NCI-H128 (cell line): ENCODE data around the gene TTLL3.

ENCODE experiments used
- DNase-seq: peaks from one replicate; lab custom pipeline; 2025; ENCODE audit not compliant: unreplicated experiment; lab: John Stamatoyannopoulos, UW

The TTLL3 gene

GRCh38 chr3:9781551-9781950 is 28.5 kb upstream of the TTLL3 start:
- DNase-seq = no peak

GRCh38 chr3:9781978-9782603 is 28.0 kb upstream of the TTLL3 start:
- no peak for DNase-seq

- DNase-seq = no peak
These were observed 27.3 kb upstream of the TTLL3 start for GRCh38 chr3:9782770-9783169.

GRCh38 chr3:9783954-9784353 is 26.1 kb upstream of the TTLL3 start:
- DNase-seq = no peak

GRCh38 chr3:9784965-9785364 is 25.1 kb upstream of the TTLL3 start:
- DNase-seq = no peak

GRCh38 chr3:9785602-9786001 is 24.5 kb upstream of the TTLL3 start:
- no peak for DNase-seq

GRCh38 chr3:9786209-9786739 is 23.8 kb upstream of the TTLL3 start:
- DNase-seq = no peak

- no peak for DNase-seq
These were observed 23.0 kb upstream of the TTLL3 start for GRCh38 chr3:9786825-9787669.

GRCh38 chr3:9787714-9788113 is 22.3 kb upstream of the TTLL3 start:
- DNase-seq = no peak

GRCh38 chr3:9791127-9791526 is 18.9 kb upstream of the TTLL3 start:
- DNase-seq = no peak

GRCh38 chr3:9791790-9792404 is 18.2 kb upstream of the TTLL3 start:
- DNase-seq = no peak

- peak; percentile 76 for DNase-seq
These were observed 17.5 kb upstream of the TTLL3 start, which contains the start of the genes ARPC4 and TADA3 for GRCh38 chr3:9792405-9793160. ARPC4 (plus strand) TSS chr3:9793082; CDS start chr3:9793122, 40 bp downstream. TADA3 (minus strand) TSS chr3:9792473; CDS start chr3:9791466, 1,007 bp downstream.

GRCh38 chr3:9793161-9793781 is 16.8 kb upstream of the TTLL3 start:
- no peak for DNase-seq

- DNase-seq = no peak
These were observed 15.7 kb upstream of the TTLL3 start for GRCh38 chr3:9794400-9794799.

GRCh38 chr3:9795207-9795606 is 14.9 kb upstream of the TTLL3 start:
- no peak for DNase-seq

- DNase-seq = no peak
These were observed 12.7 kb upstream of the TTLL3 start for GRCh38 chr3:9797196-9797945.

- DNase-seq = no peak
These were observed 9.5 kb upstream of the TTLL3 start for GRCh38 chr3:9800529-9800928.

- DNase-seq = no peak
These were observed 6.6 kb upstream of the TTLL3 start for GRCh38 chr3:9803494-9803893.

GRCh38 chr3:9804996-9805395 is 5.1 kb upstream of the TTLL3 start:
- DNase-seq = no peak

- no peak for DNase-seq
These were observed 3.9 kb upstream of the TTLL3 start for GRCh38 chr3:9806137-9806536.
